Measurements from ENCODE around the gene SCN5A.

SCN5A gene

GRCh38 chr3:38640661-38641452 lies 8.6 kb downstream of the SCN5A start:
- H2AFZ ChIP-seq (ENCODE audit: low read length, unreplicated experiment) = no peak overlapping the region
- H3K4me1 ChIP-seq (ENCODE audit: control insufficient read depth, insufficient read depth, low read length, unreplicated experiment) = no peaks in the 10 kb centered on the region
- H3K27ac ChIP-seq (ENCODE audit: low read depth, low read length) = no peak overlapping the region
- no peaks in the 10 kb centered on the region for H3K36me3 ChIP-seq (ENCODE audit: insufficient read depth, low read length)
- H3K27me3 ChIP-seq (ENCODE audit: insufficient read depth, low read length) = peaks cover 93% of the 10 kb centered on the region
- no peak overlapping the region for H3K4me3 ChIP-seq (ENCODE audit: low read depth, low read length)
- no peaks in the 10 kb centered on the region for H3K79me2 ChIP-seq (ENCODE audit: control insufficient read depth, insufficient read depth, low read length, unreplicated experiment)

DNA sequence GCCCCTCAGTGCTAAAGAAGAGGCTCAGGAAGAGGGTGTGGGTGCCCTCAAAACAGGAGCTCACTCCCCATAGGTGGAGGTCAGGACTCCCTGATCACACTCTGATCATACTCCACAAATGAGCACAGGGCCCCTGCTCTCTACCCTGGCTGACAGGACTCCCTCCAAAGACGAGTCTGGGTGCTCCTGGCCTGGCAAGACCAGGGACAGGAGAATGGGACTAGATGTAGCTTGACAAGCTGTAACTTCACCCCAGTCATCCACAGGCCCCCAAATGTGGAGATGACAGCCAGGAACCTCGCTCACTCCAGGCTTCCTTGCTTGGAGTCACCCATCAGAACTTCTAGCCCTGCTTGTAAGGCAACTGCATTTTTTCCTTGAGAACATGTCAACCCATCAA lies 11.1 kb downstream of the SCN5A start:
- no peak overlapping the region for H3K4me3 ChIP-seq (ENCODE audit: low read depth, low read length)
- no peaks in the 10 kb centered on the region for H3K79me2 ChIP-seq (ENCODE audit: control insufficient read depth, insufficient read depth, low read length, unreplicated experiment)
- H3K36me3 ChIP-seq (ENCODE audit: insufficient read depth, low read length) = no peaks in the 10 kb centered on the region
- peaks cover 5% of the 10 kb centered on the region for H3K4me1 ChIP-seq (ENCODE audit: control insufficient read depth, insufficient read depth, low read length, unreplicated experiment)
- H3K27me3 ChIP-seq (ENCODE audit: insufficient read depth, low read length) = peaks cover 92% of the 10 kb centered on the region
- no peak overlapping the region for H3K27ac ChIP-seq (ENCODE audit: low read depth, low read length)
- H2AFZ ChIP-seq (ENCODE audit: low read length, unreplicated experiment) = no peak overlapping the region

DNA sequence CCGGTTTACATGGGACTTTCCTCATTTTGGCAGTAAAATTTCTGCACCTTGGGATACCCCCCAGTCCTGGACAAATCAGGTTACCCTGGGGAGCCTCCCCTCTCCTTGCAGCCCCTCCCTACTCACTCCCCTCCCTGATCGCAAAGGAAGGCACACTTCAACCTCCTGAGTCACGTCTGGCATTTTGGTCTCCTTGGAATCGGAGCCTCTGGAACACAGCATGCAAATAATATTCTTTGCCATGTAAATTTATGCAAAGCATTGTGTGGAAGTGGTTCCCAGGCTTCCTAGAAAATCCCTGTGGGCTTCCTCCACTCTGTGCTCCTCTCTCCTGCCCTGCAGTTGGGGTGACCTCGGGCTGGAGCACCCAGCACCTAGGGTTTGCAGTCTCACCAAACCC lies 11.6 kb downstream of the SCN5A start:
- Histone ChIP-seq H3K36me3 (ENCODE audit: insufficient read depth, low read length) (no peaks in the 10 kb centered on the region), H3K4me3 (ENCODE audit: low read depth, low read length) (no peak overlapping the region), H3K4me1 (ENCODE audit: control insufficient read depth, insufficient read depth, low read length, unreplicated experiment) (peaks cover 5% of the 10 kb centered on the region), H2AFZ (ENCODE audit: low read length, unreplicated experiment) (no peak overlapping the region), H3K79me2 (ENCODE audit: control insufficient read depth, insufficient read depth, low read length, unreplicated experiment) (no peaks in the 10 kb centered on the region), H3K27me3 (ENCODE audit: insufficient read depth, low read length) (peaks cover 87% of the 10 kb centered on the region), H3K27ac (ENCODE audit: low read depth, low read length) (no peak overlapping the region)

DNA sequence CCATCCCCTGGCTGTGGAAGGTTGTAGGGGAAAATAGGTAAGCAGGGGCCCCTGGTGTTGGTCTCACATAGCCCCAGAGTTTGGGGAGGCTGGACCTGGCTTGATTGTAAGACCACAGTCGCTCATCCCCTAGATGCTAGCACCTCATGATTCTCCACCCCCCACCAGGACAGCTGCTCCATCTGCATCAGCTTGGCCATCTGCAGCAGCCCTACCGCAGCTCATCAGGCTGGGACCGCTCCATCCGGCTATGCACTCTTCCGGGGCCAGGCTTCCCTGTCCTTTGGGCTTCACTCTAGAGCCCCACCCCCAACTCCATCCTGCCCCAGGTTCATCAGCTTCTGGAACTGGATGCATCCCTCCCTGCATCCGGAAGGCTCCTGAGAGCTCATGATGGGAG lies 12.6 kb downstream of the SCN5A start:
- Histone ChIP-seq H3K4me1 (ENCODE audit: control insufficient read depth, insufficient read depth, low read length, unreplicated experiment) (peaks cover 5% of the 10 kb centered on the region), H3K27me3 (ENCODE audit: insufficient read depth, low read length) (peaks cover 87% of the 10 kb centered on the region), H2AFZ (ENCODE audit: low read length, unreplicated experiment) (no peak overlapping the region)

GRCh38 chr3:38636464-38636863 lies 13.0 kb downstream of the SCN5A start:
- no peak overlapping the region for H2AFZ ChIP-seq (ENCODE audit: low read length, unreplicated experiment)
- H3K27me3 ChIP-seq (ENCODE audit: insufficient read depth, low read length) = peaks cover 83% of the 10 kb centered on the region
- H3K79me2 ChIP-seq (ENCODE audit: control insufficient read depth, insufficient read depth, low read length, unreplicated experiment) = no peaks in the 10 kb centered on the region
- H3K36me3 ChIP-seq (ENCODE audit: insufficient read depth, low read length) = no peaks in the 10 kb centered on the region
- H3K4me3 ChIP-seq (ENCODE audit: low read depth, low read length) = no peak overlapping the region
- H3K4me1 ChIP-seq (ENCODE audit: control insufficient read depth, insufficient read depth, low read length, unreplicated experiment) = peaks cover 5% of the 10 kb centered on the region
- H3K27ac ChIP-seq (ENCODE audit: low read depth, low read length) = no peak overlapping the region

More for the DNA sequence above, 12.6 kb downstream of the SCN5A start:
- H3K79me2 ChIP-seq (ENCODE audit: control insufficient read depth, insufficient read depth, low read length, unreplicated experiment) = no peaks in the 10 kb centered on the region
- no peak overlapping the region for H3K4me3 ChIP-seq (ENCODE audit: low read depth, low read length)
- no peaks in the 10 kb centered on the region for H3K36me3 ChIP-seq (ENCODE audit: insufficient read depth, low read length)
- no peak overlapping the region for H3K27ac ChIP-seq (ENCODE audit: low read depth, low read length)

GRCh38 chr3:38634111-38634510 lies 15.4 kb downstream of the SCN5A start:
- H3K27me3 ChIP-seq (ENCODE audit: insufficient read depth, low read length) = peaks cover 74% of the 10 kb centered on the region

DNA sequence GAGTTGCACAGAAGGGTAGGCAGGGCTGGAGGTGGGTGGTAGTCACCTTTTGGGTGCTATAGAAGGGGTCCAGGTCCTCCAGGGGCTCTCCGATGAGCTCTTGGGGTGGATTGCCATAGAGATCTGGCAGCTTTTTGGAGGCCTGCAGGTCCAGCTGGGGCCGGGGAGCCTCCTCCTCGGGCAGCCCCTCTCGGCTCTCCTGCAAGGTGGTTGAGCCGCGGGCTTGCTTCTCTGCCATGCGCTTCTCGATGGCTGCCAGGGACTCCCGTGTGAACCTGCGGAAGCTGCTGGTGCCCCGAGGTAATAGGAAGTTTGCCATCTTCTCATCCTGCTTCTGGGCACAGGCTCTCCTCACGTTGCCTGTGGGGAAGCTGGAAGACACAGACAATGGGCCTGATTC lies 16.5 kb downstream of the SCN5A start:
- no peak overlapping the region for H3K27ac ChIP-seq (ENCODE audit: low read depth, low read length)
- no peaks in the 10 kb centered on the region for H3K36me3 ChIP-seq (ENCODE audit: insufficient read depth, low read length)
- no peak overlapping the region for H3K4me3 ChIP-seq (ENCODE audit: low read depth, low read length)
- no peaks in the 10 kb centered on the region for H3K79me2 ChIP-seq (ENCODE audit: control insufficient read depth, insufficient read depth, low read length, unreplicated experiment)
- H3K27me3 ChIP-seq (ENCODE audit: insufficient read depth, low read length) = peaks cover 63% of the 10 kb centered on the region
- H2AFZ ChIP-seq (ENCODE audit: low read length, unreplicated experiment) = no peak overlapping the region
- H3K4me1 ChIP-seq (ENCODE audit: control insufficient read depth, insufficient read depth, low read length, unreplicated experiment) = peaks cover 5% of the 10 kb centered on the region

More at GRCh38 chr3:38634111-38634510, 15.4 kb downstream of the SCN5A start:
- Histone ChIP-seq H3K36me3 (ENCODE audit: insufficient read depth, low read length) (no peaks in the 10 kb centered on the region), H3K79me2 (ENCODE audit: control insufficient read depth, insufficient read depth, low read length, unreplicated experiment) (no peaks in the 10 kb centered on the region), H3K4me1 (ENCODE audit: control insufficient read depth, insufficient read depth, low read length, unreplicated experiment) (peaks cover 5% of the 10 kb centered on the region), H3K4me3 (ENCODE audit: low read depth, low read length) (no peak overlapping the region), H3K27ac (ENCODE audit: low read depth, low read length) (no peak overlapping the region), H2AFZ (ENCODE audit: low read length, unreplicated experiment) (no peak overlapping the region)

GRCh38 chr3:38630606-38631005 lies 18.9 kb downstream of the SCN5A start:
- H3K79me2 ChIP-seq (ENCODE audit: control insufficient read depth, insufficient read depth, low read length, unreplicated experiment) = no peaks in the 10 kb centered on the region
- no peak overlapping the region for H2AFZ ChIP-seq (ENCODE audit: low read length, unreplicated experiment)
- H3K27me3 ChIP-seq (ENCODE audit: insufficient read depth, low read length) = peaks cover 40% of the 10 kb centered on the region
- no peak overlapping the region for H3K27ac ChIP-seq (ENCODE audit: low read depth, low read length)
- peaks cover 5% of the 10 kb centered on the region for H3K4me1 ChIP-seq (ENCODE audit: control insufficient read depth, insufficient read depth, low read length, unreplicated experiment)
- no peaks in the 10 kb centered on the region for H3K36me3 ChIP-seq (ENCODE audit: insufficient read depth, low read length)
- H3K4me3 ChIP-seq (ENCODE audit: low read depth, low read length) = no peak overlapping the region

DNA sequence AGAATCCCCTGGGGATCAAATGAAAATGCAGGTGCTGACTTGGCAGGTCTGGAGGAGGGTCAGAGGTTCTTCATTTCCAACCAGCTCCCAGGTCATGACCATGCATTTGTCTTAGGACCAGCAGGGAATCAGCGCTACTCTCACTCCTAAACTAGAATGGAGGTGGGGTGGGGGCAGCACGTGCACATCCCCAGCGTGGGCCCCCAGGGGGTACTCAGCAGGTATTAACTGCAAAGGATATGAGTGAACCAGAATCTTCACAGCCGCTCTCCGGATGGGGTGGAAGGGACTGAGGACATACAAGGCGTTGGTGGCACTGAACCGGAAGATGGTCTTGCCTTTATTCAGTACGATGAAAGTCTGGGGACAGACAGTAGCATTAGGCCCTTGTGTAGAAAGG lies 19.4 kb downstream of the SCN5A start:
- Histone ChIP-seq H3K27ac (ENCODE audit: low read depth, low read length) (no peak overlapping the region), H3K27me3 (ENCODE audit: insufficient read depth, low read length) (peaks cover 35% of the 10 kb centered on the region), H3K4me1 (ENCODE audit: control insufficient read depth, insufficient read depth, low read length, unreplicated experiment) (peaks cover 5% of the 10 kb centered on the region), H3K4me3 (ENCODE audit: low read depth, low read length) (no peak overlapping the region), H3K79me2 (ENCODE audit: control insufficient read depth, insufficient read depth, low read length, unreplicated experiment) (no peaks in the 10 kb centered on the region), H3K36me3 (ENCODE audit: insufficient read depth, low read length) (no peaks in the 10 kb centered on the region), H2AFZ (ENCODE audit: low read length, unreplicated experiment) (no peak overlapping the region)

DNA sequence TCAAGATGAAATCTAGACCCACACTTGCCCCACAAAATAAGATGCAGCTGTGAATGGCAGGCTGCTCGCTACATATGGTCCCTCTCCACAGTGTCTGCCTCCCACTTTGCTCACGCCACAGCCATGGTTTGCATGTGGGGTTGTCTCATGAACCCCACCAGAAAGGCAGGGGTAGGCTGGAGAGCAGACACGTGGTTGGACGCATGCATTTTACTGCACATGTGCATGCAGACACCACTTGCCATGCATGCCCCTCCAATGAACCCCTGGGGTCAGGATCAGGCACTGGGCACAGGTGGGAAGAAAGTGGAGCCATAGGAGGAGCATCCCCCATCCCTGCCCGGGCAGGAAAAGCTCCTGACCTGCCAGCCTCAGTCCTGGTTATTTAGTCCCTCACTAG lies 20.7 kb downstream of the SCN5A start:
- no peak overlapping the region for H3K4me3 ChIP-seq (ENCODE audit: low read depth, low read length)
- H3K79me2 ChIP-seq (ENCODE audit: control insufficient read depth, insufficient read depth, low read length, unreplicated experiment) = no peaks in the 10 kb centered on the region
- H3K27ac ChIP-seq (ENCODE audit: low read depth, low read length) = no peak overlapping the region
- peaks cover 23% of the 10 kb centered on the region for H3K27me3 ChIP-seq (ENCODE audit: insufficient read depth, low read length)
- H3K4me1 ChIP-seq (ENCODE audit: control insufficient read depth, insufficient read depth, low read length, unreplicated experiment) = peaks cover 3% of the 10 kb centered on the region
- no peak overlapping the region for H2AFZ ChIP-seq (ENCODE audit: low read length, unreplicated experiment)
- H3K36me3 ChIP-seq (ENCODE audit: insufficient read depth, low read length) = no peaks in the 10 kb centered on the region

- H3K27ac ChIP-seq (ENCODE audit: low read depth, low read length) = no peak overlapping the region
- no peaks in the 10 kb centered on the region for H3K36me3 ChIP-seq (ENCODE audit: insufficient read depth, low read length)
- no peaks in the 10 kb centered on the region for H3K4me1 ChIP-seq (ENCODE audit: control insufficient read depth, insufficient read depth, low read length, unreplicated experiment)
- H3K79me2 ChIP-seq (ENCODE audit: control insufficient read depth, insufficient read depth, low read length, unreplicated experiment) = no peaks in the 10 kb centered on the region
- H2AFZ ChIP-seq (ENCODE audit: low read length, unreplicated experiment) = no peak overlapping the region
- H3K27me3 ChIP-seq (ENCODE audit: insufficient read depth, low read length) = peaks cover 19% of the 10 kb centered on the region
- H3K4me3 ChIP-seq (ENCODE audit: low read depth, low read length) = no peak overlapping the region
Measured at GRCh38 chr3:38627956-38628355, 21.5 kb downstream of the SCN5A start.
